ENCODE data around the gene KRTAP5-10.
"Not testable (repeated sequence)": the region's sequence is repeated elsewhere in the genome, so short reads cannot be mapped to it uniquely, and the experiment has no call there.

The KRTAP5-10 gene

DNA sequence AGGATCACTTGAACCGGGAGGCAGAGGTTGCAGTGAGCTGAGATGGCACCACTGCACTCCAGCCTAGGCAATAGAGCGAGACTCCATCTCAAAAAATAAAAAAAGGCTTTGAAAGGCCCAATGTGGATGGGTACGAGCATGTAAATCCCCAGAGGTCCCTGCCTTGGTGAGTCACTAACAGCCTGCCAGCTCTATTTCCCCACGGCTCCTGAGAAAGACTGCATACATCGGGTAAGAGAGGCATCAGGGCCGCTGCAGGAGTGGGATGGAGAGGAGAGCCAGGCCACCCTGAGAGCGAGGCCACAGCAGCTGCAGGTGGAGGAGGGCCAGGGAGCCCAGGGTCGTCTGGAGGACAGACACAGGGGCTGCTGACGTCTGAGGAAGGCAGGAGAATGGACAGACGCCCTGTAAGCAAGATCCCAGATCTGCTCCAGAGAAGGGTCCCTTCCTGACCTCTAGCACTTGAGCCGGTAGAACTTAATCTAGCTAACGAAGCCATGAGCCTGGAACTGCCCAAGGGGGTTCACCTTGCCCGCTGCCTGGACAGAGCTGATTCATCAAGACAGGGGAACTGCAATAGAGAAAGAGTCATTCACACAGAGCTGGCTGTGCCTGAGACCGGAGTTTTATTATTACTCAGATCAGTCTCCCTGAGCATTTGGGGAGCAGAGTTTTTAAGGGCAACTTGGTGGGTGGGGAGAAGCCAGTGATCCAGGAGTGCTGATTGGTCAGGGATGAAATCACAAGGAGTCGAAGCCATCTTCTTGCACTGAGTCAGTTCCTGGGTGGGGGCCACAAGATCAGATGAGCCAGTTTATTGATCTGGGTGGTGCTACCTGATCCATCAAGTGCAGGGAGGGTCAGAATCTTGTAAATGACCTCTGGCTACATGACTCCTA lies 22.2 kb upstream of the KRTAP5-10 start:
- DNase-seq (ENCODE audit: low read depth): no peak

DNA sequence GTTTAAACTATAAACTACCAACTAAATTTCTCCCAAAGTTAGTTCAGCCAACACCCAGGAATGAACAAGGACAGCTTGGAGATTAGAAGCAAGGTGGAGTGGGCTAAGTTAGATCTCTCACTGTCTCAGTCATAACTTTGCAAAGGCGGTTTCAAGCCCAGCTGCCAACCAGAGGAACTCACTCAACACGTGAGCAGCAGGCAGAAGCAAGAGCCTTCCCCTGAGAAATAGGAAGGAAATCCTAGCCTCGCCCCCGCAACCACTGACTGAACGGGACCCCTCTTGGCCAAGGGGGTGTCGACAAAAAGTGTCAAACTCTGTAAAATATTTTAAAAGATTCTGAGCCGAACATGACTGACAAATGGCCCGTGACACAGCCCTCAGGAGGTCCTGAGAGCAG lies 21.5 kb upstream of the KRTAP5-10 start:
- no peak for DNase-seq (ENCODE audit: low read depth)

DNA sequence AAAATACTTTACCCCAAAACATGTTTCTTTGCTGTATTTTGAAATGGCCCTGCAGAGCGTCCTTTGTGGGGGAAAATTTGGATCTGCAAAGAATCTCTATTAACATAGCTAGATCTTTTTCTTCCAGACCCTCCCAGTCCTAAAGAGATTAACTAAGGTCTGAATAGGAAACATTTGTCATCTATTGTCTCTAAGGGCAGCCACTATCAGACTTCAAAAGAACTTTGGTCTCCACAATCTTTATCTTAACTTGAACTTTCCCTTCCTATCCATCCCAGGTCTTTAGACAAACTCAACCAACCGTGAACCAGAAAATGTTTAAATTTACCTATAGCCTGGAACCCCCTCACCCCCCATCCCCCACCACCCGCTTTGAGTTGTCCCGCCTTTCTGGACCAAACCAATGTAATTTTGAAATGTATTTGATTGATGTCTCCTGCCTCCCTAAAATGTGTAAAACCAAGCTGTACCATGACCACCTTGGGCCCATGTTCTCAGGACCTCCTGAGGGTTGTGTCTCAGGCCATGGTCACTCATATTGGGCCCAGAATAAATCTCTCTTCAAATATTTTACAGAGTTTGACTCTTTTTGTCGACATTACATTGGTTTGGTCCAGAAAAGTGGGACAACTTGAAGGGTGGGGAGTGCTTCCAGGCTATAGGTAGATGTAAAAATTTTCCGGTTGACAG lies 20.7 kb upstream of the KRTAP5-10 start:
- DNase-seq (ENCODE audit: low read depth): no peak

DNA sequence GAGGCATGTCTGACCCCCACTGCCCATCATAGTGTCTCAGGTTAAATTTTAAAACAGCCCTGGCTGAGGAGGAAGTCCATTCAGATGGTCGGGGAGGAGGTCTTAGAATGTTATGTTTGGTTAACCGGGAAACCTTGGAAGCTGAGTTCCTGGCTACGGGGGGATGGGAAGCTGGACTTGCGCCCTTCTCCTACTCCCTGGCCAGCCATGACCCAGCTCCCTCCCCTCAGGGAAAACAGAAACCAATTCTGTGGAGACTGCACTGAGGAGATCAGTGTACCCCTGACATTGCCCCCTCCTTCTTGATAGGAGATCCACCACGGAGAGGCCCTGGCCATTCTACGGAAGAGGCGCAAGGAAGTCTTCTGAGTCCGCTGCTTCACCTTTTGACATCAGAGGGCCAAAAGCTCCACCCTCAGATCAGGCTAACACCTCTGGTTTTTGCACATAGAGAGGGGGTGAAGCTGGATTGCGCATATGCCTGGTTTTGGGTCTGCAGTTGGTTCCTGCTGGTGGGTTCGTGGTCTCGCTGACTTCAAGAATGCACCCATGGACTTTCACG lies 19.9 kb upstream of the KRTAP5-10 start:
- no peak for DNase-seq (ENCODE audit: low read depth)

DNA sequence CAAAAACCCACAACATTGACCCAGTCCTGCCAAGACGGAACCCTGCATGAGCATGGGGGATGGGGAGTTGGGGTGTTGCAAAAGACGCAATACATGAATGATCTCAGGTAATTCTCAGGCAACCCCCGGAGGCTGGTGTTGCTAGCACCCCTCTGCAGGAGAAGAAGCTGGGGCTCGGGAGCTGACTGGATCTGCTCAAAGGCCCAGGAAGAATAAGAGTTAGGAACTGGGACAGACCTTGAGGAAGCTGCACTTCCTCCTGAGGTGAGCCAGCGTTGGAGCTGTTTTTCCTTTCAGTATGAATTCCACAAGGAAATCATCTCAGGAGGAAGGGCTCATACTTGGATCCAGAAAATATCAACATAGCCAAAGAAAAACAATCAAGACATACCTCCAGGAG lies 17.2 kb upstream of the KRTAP5-10 start, which contains the start of gene KRTAP5-9:
Gene KRTAP5-9 (plus strand): TSS at position 301 of the 400 bp plus-strand sequence. CDS start 238 bp downstream, outside the sequence.
- DNase-seq (ENCODE audit: low read depth): no peak

DNA sequence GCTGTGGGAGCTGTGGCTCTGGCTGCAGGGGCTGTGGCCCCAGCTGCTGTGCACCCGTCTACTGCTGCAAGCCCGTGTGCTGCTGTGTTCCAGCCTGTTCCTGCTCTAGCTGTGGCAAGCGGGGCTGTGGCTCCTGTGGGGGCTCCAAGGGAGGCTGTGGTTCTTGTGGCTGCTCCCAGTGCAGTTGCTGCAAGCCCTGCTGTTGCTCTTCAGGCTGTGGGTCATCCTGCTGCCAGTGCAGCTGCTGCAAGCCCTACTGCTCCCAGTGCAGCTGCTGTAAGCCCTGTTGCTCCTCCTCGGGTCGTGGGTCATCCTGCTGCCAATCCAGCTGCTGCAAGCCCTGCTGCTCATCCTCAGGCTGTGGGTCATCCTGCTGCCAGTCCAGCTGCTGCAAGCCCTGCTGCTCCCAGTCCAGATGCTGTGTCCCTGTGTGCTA lies 16.6 kb upstream of the KRTAP5-10 start:
- DNase-seq (ENCODE audit: low read depth): no peak

DNA sequence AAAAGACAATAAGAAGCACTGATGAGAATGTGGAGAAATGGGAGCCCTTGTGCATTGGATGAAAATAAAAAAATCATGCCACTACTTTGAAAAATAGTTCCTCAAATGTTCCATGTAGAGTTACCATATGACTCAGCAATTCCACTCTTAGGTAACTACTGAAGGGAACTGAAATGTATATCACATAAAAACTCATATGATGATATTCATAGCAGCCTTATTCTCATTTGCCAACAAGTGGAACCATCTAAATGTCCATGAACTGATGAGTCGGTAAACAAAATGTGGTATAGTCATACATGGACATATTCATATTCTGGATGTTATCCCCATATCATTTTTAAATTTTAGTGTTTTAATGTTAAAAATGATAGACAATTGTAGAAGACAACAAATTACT lies 13.7 kb upstream of the KRTAP5-10 start:
- no peak for DNase-seq (ENCODE audit: low read depth)

DNA sequence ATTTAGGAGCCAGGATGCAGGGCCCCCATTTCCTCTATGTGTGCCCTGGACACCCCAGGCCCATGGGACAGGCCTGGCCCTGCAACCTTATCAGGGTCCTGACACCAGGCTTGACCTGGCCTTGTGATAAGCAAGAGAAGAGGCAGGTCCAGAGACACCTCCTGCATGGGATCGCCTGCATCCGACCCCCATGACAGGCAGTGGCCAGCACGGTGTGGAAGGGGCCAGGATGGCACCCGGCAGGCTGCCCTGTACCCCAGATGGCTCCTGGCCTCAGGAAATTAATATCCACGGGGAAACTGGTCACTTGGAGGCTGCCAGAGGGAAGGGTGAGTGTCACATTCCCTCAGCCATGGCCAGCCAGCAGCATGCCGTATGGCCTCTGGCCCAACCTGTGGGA lies 10.4 kb upstream of the KRTAP5-10 start:
- DNase-seq (ENCODE audit: low read depth): no peak

DNA sequence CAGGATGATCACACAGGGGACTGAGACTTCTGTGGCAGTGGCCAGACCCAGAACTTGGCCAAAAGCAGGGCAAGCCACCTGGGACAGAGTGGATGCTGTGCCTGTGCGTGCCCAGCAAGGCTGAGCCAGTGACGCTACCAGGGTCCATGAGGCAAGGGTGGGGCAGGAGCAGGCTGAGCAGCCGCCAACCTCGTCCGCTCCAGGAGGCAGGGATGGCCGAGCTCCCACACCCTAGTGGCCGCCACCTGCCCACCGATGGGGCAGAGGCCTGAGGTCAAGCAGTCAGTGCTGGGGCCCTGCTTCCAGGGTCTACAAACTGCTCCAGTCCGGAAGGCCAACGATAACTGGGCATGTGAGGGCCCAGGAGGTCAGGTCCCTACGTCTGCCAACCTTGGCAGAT lies 9.9 kb upstream of the KRTAP5-10 start:
- no peak for DNase-seq (ENCODE audit: low read depth)

DNA sequence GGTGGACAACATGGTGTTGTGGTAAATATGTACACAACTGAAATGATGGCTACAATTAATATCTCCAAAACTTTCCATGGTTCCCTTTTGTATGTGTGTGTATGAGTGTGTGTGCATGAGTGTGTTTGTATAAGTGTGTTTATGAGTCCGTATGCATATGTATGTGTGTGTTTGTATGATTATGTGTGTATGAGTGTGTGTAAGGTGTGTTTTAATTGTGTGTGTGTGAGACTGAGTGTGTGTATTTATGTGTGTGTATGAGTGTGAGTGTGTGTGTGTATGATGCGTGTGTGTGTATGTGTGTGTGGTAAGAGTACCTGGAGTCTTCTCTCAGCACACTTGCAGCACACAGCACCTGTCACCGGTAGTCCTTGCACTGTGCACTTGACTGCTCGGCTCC lies 9.3 kb upstream of the KRTAP5-10 start:
- no peak for DNase-seq (ENCODE audit: low read depth)

DNA sequence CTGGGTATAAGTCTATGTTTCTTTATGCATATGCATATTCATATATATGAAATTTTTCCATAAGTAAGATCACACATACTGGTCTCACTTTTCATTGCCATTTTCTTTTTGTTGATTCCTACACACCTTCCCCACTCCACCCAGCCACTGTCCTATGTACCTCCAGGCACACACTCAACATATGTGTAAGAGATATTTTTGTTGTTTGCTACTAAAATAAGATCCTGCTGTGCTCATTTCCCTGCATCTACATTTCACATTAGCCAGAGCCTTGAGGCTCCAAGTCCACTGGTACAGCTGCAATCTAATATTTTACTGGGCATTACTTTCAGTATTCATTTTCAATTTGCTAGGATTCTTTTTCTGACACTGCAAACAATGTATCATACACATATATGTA lies 8.1 kb upstream of the KRTAP5-10 start:
- no peak for DNase-seq (ENCODE audit: low read depth)

DNA sequence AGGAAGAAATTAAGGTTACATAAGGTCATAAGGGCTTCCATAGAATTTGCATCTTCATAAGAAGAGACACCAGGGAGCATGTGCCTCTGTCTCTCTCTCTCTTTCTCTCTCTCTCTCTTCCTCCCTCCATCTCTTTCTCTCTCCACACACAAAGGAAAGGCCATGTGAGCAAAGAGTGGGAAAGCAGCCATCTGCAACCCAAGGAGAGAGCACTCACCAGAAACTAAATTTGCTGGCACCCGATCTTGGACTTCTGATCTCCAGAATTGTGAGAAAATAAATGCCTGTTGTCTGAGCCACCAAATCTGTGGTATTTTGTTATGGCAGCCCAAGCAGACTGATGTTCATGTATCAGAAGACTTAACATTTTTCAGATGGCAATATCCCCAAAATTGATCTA lies 6.4 kb upstream of the KRTAP5-10 start:
- no peak for DNase-seq (ENCODE audit: low read depth)

DNA sequence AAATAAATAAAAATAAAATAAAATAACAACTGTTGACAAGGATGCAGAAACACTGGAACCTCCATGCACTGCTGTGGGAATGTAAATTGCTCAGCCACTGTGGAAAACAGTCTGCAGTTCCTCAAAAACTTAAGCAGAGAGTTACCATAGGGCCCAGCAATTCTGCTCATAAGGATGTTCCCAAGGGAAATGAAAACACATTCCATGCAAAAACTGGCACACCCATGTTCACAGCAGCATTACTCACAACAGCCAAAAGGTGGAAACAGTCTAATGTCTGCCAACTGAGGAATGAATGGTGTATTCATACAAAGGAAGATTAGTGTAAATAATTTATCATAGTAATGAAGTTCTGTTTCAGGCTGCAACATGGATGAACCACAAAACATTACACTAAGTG lies 3.2 kb upstream of the KRTAP5-10 start:
- no peak for DNase-seq (ENCODE audit: low read depth)

DNA sequence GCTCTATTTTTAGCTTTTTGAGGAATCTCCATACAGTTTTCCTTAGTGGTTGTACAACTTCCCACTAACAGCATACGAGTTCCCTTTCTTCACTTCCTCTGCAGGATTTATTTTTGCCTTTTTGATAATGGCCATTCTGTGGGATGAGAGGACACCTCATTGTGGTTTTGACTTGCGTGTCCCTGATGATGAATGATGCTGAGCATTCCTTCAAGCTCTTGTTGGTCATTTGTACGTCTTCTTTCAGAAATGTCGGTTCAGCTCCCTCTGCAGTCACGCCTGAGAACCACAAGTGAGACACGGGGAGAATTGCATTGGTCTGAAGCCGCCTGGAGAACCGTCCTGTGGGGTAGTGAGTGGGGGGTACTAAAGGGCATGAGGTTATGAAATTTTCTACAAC lies 2.0 kb upstream of the KRTAP5-10 start:
- no peak for DNase-seq (ENCODE audit: low read depth)

DNA sequence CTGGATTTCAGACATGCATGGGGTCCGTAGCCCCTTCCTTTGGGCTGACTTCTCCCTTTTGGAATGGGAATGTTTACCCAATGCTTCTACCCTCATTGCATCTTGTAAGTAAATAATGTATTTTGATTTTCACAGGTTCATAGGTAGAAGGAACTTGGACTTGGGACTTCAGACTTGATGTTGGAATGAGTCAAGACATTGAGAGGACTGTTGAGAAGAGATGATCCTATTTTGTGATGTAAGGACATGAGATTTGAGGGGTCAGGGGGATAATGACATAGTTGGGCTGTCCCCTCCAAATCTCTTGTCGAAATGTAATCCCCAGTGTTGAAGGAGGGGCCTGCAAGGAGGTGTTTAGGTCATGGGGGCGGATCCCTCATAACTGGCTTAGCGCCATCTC lies 933 bp upstream of the KRTAP5-10 start:
- no peak for DNase-seq (ENCODE audit: low read depth)

DNA sequence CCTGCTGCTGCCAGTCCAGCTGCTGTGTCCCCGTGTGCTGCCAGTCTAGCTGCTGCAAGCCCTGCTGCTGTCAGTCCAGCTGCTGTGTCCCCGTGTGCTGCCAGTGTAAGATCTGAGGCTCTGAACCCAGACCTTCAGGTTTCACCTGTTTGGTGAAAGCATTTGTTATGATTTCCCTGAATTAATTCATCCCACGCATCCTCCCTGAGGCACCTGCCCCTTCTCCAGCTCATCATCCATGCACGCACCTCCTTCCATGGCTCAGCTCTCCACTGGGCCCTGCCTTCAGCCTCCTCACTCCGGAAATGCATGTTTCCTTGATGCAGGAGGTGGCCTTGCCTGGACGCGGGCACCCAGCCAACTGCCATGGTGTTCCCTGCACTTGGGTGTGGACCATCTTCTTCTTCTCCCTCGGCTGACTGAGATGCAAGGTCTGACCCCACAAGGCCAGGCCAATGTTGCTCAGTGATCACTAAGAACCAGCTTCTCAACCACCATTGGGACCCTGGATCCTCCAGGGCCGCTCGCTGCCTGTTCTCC lies 788 bp downstream of the KRTAP5-10 start:
- no peak for DNase-seq (ENCODE audit: low read depth)

DNA sequence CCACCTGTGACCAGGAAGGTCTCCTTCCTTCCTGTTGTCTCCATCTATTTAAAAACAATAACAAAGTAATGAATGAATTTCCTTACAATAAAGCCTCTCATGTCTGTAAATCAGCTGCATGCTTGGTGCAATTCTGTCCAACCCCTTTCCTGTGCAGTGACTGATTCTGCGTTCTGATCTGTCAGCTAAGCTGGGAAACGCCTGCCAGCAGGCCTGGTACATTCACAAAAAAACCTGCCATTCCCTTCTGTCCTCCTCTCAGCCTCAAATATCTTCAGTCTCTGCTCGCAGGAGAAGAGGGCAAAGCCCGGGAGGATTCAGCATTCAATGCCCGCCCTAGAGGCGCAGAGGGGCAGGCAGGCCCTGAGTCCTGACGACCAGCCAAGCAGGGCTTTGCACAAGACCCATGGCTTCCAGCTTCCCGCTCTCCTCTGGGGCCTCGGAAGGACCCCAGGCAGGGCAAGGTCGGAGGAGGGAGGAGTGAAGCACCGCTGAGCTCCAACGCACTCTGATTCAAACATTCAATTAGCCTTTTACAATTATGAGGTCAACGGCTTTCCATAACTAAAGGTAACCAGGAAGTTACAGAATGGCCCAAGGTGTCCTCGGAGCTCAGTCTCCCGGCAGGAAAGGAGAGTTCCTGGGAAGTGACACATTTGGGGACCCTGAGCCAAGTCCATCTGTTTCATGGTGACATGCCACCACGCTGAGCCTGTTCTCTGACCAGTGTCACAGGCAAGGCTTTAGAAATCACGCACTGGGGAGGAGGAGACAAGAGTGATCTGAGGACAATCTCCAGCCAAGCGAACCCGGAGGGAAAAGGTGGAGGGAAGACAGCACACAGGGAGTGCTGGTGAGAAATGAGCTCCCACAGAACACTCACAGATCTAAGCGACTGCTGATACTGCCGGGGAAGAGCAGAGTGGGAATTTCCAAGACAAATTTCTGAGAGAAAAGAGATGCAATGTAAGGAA lies 1.6 kb downstream of the KRTAP5-10 start:
- not testable (repeated sequence) for DNase-seq (ENCODE audit: low read depth)

DNA sequence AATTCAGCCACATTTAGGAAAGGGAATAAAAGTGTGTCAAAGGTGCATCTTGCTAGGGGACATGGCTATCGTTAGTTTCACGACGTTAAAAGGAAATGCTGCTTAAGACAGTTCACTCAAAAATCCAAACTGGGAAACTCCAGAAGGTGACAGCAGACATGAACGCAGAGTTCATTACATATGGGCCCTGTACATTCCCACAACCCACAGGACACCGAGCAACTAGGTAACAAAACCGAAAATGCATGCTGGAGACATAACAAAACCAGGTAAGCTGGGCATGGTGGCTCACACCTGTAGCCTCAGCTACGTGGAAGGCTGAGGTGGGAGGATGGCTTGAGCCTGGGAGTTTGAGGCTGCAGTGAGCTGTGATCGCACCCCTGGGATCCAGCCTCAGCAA lies 2.3 kb downstream of the KRTAP5-10 start:
- DNase-seq (ENCODE audit: low read depth): not testable (repeated sequence)

DNA sequence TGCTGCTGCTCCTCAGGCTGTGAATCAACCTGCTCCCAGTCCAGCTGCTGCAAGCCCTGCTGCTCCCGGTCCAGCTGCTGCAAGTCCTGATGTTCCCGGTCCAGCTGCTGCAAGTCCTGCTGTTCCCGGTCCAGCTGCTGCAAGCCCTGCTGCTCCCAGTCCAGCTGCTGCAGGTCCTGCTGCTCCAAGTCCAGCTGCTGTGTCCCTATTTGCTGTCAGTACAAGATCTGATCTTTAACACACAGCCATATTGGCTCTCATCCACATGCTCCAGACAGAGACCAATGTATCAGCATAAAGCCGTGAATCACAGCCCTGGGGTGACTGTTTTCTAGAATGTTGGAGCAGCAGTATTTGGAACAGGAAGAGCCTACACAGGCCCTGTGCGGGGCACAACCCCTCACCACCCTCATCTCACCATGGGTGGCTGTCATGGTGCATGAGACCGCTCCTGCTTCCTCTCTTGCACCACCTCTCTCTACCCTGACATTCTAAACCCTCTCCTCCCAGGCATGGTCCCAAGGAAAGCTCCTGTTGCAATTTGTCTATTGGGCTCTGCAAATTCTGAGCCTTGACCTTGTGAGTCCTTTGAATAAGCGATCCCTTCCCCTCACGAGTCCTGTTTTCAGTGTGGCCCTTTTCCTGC lies 3.5 kb downstream of the KRTAP5-10 start:
- DNase-seq (ENCODE audit: low read depth): no peak

DNA sequence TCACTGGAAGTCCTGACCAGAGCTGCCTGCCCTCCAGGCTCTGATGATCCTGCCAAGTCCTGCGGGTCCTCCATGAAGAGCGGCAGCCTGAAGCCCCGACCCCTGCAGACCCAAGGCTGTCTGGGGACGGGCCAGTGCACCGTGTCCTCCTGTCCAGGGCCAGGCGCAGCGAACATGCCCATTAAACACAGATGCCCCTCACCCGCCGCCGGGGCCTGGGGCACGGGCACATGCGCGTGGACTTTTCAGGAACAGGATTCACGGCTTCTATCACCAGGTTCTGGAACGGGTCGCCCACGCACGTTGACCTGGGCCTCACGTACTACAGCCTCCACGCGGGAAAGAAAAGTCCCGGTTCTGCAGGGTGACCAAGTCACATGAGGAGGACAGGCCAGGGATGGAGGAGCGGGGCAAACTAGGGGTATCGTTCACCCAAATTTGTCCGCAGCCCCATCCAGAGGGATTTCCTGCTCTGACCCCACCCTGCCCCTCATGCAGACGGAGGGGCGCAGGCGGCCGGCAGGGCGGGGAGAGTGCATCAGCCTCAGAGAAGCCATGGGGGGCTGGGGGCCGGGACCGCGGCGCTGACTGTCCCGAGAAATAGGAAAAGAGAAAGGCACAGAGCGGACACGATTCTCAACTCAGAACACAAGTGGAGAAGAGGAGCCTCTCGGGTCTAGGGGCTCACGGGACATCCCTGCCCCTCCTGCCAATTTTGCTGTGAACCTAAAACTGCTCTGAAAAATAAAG lies 5.9 kb downstream of the KRTAP5-10 start:
- DNase-seq (ENCODE audit: low read depth): not testable (repeated sequence)

Measured in activated T-cell treated with anti-CD3 and anti-CD28 coated beads for 24 hours (primary cell).